ENCODE data around the gene FAM210A. TPM values are rescaled to one million over a fixed set of nuclear protein-coding genes. Genes with fewer than 3 reads are reported as not detected.

The FAM210A gene
- total RNA-seq, 1 donor from 2014 or later, result 13.1 TPM

DNA sequence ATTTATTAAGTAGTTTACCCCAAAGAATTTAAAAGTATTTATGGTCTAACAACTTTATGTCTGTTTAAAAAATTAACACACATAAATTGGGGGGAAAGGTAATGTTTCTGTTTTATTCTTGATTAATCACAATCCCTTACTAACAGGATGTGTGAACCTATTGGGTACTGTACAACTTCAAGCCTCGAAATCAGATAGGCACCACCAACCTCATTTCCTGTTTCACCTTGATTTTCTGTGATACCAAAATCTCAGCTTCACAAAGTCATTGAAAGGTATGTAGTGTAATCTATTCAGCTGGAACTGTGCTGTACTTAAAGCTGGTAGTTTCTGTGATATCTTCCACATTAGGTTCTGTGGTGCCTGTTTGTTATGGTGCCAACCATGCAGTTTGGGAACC is 4.1 kb upstream of the FAM210A start:
- H3K9me3 ChIP-seq, result no peaks in the 10 kb centered on the region
- DNase-seq (no peak), ATAC-seq (no peak)
- TF ChIP-seq, protein P1, sequence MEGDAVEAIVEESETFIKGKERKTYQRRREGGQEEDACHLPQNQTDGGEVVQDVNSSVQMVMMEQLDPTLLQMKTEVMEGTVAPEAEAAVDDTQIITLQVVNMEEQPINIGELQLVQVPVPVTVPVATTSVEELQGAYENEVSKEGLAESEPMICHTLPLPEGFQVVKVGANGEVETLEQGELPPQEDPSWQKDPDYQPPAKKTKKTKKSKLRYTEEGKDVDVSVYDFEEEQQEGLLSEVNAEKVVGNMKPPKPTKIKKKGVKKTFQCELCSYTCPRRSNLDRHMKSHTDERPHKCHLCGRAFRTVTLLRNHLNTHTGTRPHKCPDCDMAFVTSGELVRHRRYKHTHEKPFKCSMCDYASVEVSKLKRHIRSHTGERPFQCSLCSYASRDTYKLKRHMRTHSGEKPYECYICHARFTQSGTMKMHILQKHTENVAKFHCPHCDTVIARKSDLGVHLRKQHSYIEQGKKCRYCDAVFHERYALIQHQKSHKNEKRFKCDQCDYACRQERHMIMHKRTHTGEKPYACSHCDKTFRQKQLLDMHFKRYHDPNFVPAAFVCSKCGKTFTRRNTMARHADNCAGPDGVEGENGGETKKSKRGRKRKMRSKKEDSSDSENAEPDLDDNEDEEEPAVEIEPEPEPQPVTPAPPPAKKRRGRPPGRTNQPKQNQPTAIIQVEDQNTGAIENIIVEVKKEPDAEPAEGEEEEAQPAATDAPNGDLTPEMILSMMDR (IDR thresholded peaks at IDR 0.05), result no peak
- H3K4me3 ChIP-seq, result no peak overlapping the region
- intact Hi-C loops (cut with DNase I), result no loop called here
- H3K27ac ChIP-seq, result no peak overlapping the region
- no peaks in the 10 kb centered on the region for H3K27me3 ChIP-seq
- peaks cover 16% of the 10 kb centered on the region for H3K4me1 ChIP-seq
- peaks cover 39% of the 10 kb centered on the region for H3K36me3 ChIP-seq

DNA sequence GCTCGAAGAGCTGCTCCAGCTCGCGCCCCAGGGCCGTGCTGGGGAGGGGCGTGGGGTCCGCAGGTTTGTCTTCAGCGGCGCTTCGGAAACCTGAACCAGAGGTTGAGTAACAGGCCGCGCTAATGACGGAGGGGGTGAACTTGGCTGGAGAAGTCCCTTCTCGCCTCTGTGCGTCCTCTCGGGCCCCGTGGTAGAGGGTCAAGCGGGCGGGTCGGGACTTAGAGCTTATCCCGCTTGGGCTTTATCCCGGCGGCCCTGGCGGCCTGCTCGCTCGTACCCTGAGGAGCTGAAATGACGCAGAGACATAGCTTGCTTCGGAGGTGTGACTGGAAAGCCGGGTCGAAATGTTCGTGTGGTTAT is 594 bp upstream of the FAM210A start:
- ATAC-seq, result peak; percentile 46
- peaks cover 7% of the 10 kb centered on the region for H3K36me3 ChIP-seq
- no peak for DNase-seq
- H3K27me3 ChIP-seq, result no peaks in the 10 kb centered on the region
- no peaks in the 10 kb centered on the region for H3K9me3 ChIP-seq
- TF ChIP-seq, protein P1 (IDR thresholded peaks at IDR 0.05), result no peak
- peak overlapping the region; percentile 99 for H3K4me3 ChIP-seq
- intact Hi-C loops (cut with DNase I), result no loop called here
- H3K27ac ChIP-seq, result peak overlapping the region; percentile 96
- H3K4me1 ChIP-seq, result peaks cover 25% of the 10 kb centered on the region

DNA sequence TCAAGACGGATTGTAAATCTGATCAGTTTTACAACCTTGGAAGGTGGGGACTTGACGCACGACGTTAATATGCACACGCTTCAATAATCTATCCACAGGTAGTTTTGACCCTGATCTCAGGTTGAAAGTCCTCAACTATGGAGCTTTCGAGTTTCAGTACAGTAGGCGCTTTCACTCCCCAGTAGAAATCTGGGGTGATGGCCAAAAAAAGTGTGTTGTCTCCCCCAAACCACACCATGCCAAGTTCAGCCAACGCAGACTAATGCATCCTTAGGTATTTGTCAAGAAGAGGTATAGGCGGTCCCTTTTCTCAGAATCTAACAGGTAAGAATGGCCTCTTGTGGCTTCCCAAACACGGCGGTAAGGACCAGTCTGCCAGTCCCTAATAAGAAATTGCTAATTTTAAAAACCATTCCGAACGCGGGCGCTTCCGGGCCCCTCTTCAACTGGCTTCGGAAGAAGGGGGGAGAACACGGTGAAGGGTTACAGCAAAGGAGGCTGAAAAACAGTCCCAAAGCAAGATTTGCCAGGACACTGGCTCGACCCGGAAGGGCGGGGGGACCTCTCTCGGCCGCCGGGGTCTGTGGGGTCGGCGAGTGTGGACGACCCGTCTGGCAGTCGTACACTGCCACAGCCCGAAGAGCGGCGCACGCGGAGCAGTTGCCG is 659 bp downstream of the FAM210A start:
- intact Hi-C loops (cut with DNase I), result no loop called here
- ATAC-seq (no peak), DNase-seq (no peak)
- H3K4me1 ChIP-seq, result peaks cover 25% of the 10 kb centered on the region
- no peaks in the 10 kb centered on the region for H3K27me3 ChIP-seq
- H3K27ac ChIP-seq, result peak overlapping the region; percentile 96
- no peaks in the 10 kb centered on the region for H3K9me3 ChIP-seq
- TF ChIP-seq, protein P1 (IDR thresholded peaks at IDR 0.05), result no peak
- peak overlapping the region; percentile 99 for H3K4me3 ChIP-seq
- H3K36me3 ChIP-seq, result no peaks in the 10 kb centered on the region

DNA sequence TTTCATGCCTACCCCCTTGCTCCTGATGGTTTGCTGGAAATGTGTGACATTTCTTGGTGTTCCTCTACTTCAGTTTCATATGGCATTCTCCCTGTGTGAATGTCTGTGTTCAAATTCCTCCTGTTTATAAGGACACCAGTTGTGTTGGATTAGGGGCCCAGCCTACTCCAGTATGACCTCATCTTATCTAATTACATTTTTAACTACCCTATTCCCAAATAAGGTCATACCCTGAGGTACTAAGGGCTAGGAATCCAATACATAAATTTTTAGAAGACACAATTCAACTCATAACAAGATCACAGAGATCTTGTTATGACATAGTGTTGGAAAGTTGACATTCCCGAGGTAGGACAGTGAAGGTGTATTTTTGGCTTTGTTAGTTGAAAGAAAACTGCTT is 5.5 kb downstream of the FAM210A start:
- no peak for DNase-seq
- TF ChIP-seq, protein P1 (IDR thresholded peaks at IDR 0.05), result no peak
- peaks cover 12% of the 10 kb centered on the region for H3K4me1 ChIP-seq
- no peak overlapping the region for H3K4me3 ChIP-seq
- H3K27ac ChIP-seq, result no peak overlapping the region
- no peak for ATAC-seq
- no peaks in the 10 kb centered on the region for H3K27me3 ChIP-seq
- no peaks in the 10 kb centered on the region for H3K36me3 ChIP-seq
- H3K9me3 ChIP-seq, result no peaks in the 10 kb centered on the region
- intact Hi-C loops (cut with DNase I), result no loop called here

GRCh38 chr18:13720123-13720522 is 6.2 kb downstream of the FAM210A start:
- Histone ChIP-seq H3K4me1 (peaks cover 5% of the 10 kb centered on the region), H3K27ac (no peak overlapping the region), H3K36me3 (no peaks in the 10 kb centered on the region), H3K27me3 (no peaks in the 10 kb centered on the region), H3K9me3 (no peaks in the 10 kb centered on the region), H3K4me3 (no peak overlapping the region)
- peak; percentile 58 for ATAC-seq
- TF ChIP-seq, protein P1 (IDR thresholded peaks at IDR 0.05), result no peak
- DNase-seq, result no peak
- intact Hi-C loops (cut with DNase I), result no loop called here

- no peak overlapping the region for H3K27ac ChIP-seq
- ATAC-seq (no peak), DNase-seq (no peak)
- TF ChIP-seq, protein P1 (IDR thresholded peaks at IDR 0.05), result no peak
- H3K4me1 ChIP-seq, result no peaks in the 10 kb centered on the region
- intact Hi-C loops (cut with DNase I), result no loop called here
- no peaks in the 10 kb centered on the region for H3K27me3 ChIP-seq
- no peak overlapping the region for H3K4me3 ChIP-seq
- no peaks in the 10 kb centered on the region for H3K9me3 ChIP-seq
- H3K36me3 ChIP-seq, result no peaks in the 10 kb centered on the region
Measured at GRCh38 chr18:13716916-13717315, 9.4 kb downstream of the FAM210A start.
